GM23338 (cell line): ENCODE results near the gene METTL24.

ENCODE experiments used
- CREB1 ChIP-seq: fragments of 250-450 bp; sonication (Bioruptor Pico); IDR thresholded peaks from 2 replicates; pipeline ENCODE4 v1.5.0; 2020; ENCODE audit warnings: low read depth, mild to moderate bottlenecking, moderate library complexity
- POLR2AphosphoS5 ChIP-seq: IDR thresholded peaks from 2 replicates; pipeline ENCODE4 v1.6.1; 2016; ENCODE audit warnings: antibody characterized with exemption, low read depth
- TF ChIP-seq, protein P1 (sequence below), 2 experiments: fragments of 200-600 bp in 1 of 2; sonication (generic) in 1 of 2; conservative IDR thresholded peaks; 2 replicates each; pipeline versions ENCODE4 v1.5.1 to v1.6.1; 2016 to 2017; ENCODE audit warnings: antibody characterized with exemption in 2 of 2, low read depth in 2 of 2, mild to moderate bottlenecking in 2 of 2, moderate library complexity in 1 of 2

DNA sequence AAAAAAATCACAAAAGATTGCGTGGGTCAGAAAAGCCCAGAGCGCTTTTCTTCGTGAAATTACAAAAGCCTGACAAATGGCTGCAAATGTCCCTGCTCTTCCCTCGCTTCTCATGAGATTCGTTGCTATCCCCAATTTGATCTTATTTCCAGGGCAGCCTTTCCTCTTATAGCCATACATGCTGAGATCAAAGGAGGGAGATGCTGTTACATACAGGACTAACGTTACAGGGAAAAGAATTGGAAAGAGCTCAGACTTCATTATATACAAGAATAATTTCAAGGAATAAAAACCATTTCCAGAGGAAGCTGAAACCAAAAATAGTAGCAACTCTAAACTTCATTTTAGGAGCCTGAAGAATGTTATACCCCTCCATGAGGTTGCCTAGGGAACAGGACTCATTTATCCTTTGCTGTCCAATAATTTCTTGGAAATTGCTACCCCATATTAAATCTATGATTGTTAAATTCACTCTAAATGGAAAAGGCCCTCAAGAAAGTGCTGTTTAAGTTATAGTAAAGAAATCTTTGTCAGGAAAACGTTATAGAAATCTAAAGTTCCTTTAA is 81.0 kb downstream of the METTL24 start:
- TF ChIP-seq POLR2AphosphoS5 (no peak), CREB1 (CRISPR knock-in tag) (no peak)
- TF ChIP-seq, protein P1, sequence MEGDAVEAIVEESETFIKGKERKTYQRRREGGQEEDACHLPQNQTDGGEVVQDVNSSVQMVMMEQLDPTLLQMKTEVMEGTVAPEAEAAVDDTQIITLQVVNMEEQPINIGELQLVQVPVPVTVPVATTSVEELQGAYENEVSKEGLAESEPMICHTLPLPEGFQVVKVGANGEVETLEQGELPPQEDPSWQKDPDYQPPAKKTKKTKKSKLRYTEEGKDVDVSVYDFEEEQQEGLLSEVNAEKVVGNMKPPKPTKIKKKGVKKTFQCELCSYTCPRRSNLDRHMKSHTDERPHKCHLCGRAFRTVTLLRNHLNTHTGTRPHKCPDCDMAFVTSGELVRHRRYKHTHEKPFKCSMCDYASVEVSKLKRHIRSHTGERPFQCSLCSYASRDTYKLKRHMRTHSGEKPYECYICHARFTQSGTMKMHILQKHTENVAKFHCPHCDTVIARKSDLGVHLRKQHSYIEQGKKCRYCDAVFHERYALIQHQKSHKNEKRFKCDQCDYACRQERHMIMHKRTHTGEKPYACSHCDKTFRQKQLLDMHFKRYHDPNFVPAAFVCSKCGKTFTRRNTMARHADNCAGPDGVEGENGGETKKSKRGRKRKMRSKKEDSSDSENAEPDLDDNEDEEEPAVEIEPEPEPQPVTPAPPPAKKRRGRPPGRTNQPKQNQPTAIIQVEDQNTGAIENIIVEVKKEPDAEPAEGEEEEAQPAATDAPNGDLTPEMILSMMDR (conservative IDR thresholded peaks at IDR 0.05; ENCODE audit: low read depth in 2 of 2), result no peak
